H1 (cell line): ENCODE results near the gene SUSD1. TPM values are rescaled to one million over a fixed set of nuclear protein-coding genes. Genes with fewer than 3 reads are reported as not detected.

Experiments
- KDM4A ChIP-seq: IDR thresholded peaks from one replicate; pipeline ENCODE4 v1.7.1; 2012; ENCODE audit warnings: low read depth, mild to moderate bottlenecking, moderate library complexity, low read length, inconsistent platforms; ENCODE audit not compliant: severe bottlenecking
- polyA plus RNA-seq, 7 experiments: library from polyadenylated mRNA; depleted of rRNA in 3 of 7; stranded (reverse) in 5 of 7; unstranded in 2 of 7; fragments of >200 nt in 5 of 7; fragments of 200-250 nt in 2 of 7; gene quantifications; 1 replicate in 5 of 7; 2 replicates in 1 of 7; 4 replicates in 1 of 7; pipeline versions ENCODE4 v1.2.1 to v1.2.3, GENCODE V29; 2011 to 2013; ENCODE audit warnings: missing spikeins in 2 of 7, mixed read lengths in 2 of 7
- total RNA-seq: library from RNA; stranded (reverse); fragmentation: NEBNext Ultra II Directional; extraction: Animal tissue kit (Norgen Biotek cat#: 25700); gene quantifications from 2 replicates; pipeline ENCODE4 v1.2.1, GENCODE V29; 2021
- TF ChIP-seq, protein P1 (sequence below), 3 experiments: IDR thresholded peaks; 1 replicate in 2 of 3; 2 replicates in 1 of 3; pipeline versions ENCODE4 v1.5.1 to v1.6.1; 2011; ENCODE audit warnings: low read length in 3 of 3, mild to moderate bottlenecking in 3 of 3, inconsistent platforms in 2 of 3, low read depth in 1 of 3, moderate library complexity in 1 of 3; ENCODE audit not compliant: insufficient read depth in 1 of 3; ENCODE audit errors: control extremely low read depth in 1 of 3

The SUSD1 gene
- total and polyA plus RNA-seq, 2 of the 8 experiments (the other 6 are each of a cell fraction or from before 2014, with no cell fraction given), result 2.8 to 7.2 TPM

GRCh38 chr9:111997831-111998230 lies 177.3 kb downstream of the SUSD1 start (continued):
- TF ChIP-seq, protein P1, sequence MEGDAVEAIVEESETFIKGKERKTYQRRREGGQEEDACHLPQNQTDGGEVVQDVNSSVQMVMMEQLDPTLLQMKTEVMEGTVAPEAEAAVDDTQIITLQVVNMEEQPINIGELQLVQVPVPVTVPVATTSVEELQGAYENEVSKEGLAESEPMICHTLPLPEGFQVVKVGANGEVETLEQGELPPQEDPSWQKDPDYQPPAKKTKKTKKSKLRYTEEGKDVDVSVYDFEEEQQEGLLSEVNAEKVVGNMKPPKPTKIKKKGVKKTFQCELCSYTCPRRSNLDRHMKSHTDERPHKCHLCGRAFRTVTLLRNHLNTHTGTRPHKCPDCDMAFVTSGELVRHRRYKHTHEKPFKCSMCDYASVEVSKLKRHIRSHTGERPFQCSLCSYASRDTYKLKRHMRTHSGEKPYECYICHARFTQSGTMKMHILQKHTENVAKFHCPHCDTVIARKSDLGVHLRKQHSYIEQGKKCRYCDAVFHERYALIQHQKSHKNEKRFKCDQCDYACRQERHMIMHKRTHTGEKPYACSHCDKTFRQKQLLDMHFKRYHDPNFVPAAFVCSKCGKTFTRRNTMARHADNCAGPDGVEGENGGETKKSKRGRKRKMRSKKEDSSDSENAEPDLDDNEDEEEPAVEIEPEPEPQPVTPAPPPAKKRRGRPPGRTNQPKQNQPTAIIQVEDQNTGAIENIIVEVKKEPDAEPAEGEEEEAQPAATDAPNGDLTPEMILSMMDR (IDR thresholded peaks at IDR 0.05; ENCODE audit: control extremely low read depth in 1 of 3, insufficient read depth in 1 of 3, low read depth in 1 of 3, low read length in 3 of 3), result no peak
- no peak for TF ChIP-seq KDM4A
